HEK293 (cell line): ENCODE measurements around the gene AGXT.

Source experiments
- ATF2 ChIP-seq: fragments of 450-650 bp; formaldehyde crosslinking; IDR thresholded peaks from 2 replicates; pipeline ENCODE4 v1.5.1; 2016; ENCODE audit warnings: missing biosample characterization, missing genetic modification characterization, low read depth
- CTCF ChIP-seq: fragments of 450-650 bp; formaldehyde crosslinking; IDR thresholded peaks from 2 replicates; pipeline ENCODE4 v1.5.1; 2016; ENCODE audit warnings: missing biosample characterization, missing genetic modification characterization
- REST ChIP-seq: fragments of 450-650 bp; formaldehyde crosslinking; IDR thresholded peaks from 2 replicates; pipeline ENCODE4 v1.5.1; 2016; ENCODE audit warnings: missing biosample characterization, missing genetic modification characterization
- ZBTB8A ChIP-seq: fragments of 450-650 bp; formaldehyde crosslinking; IDR thresholded peaks from 2 replicates; pipeline ENCODE4 v1.5.1; 2016; ENCODE audit warnings: missing biosample characterization, missing genetic modification characterization
- ZNF10 ChIP-seq: fragments of 450-650 bp; formaldehyde crosslinking; IDR thresholded peaks from 2 replicates; pipeline ENCODE4 v1.5.1; 2017; ENCODE audit warnings: missing biosample characterization, missing genetic modification characterization
- ZNF175 ChIP-seq: fragments of 450-650 bp; formaldehyde crosslinking; IDR thresholded peaks from 2 replicates; pipeline ENCODE4 v1.5.1; 2016; ENCODE audit warnings: missing biosample characterization, missing genetic modification characterization
- ZNF239 ChIP-seq: fragments of 450-650 bp; formaldehyde crosslinking; IDR thresholded peaks from 2 replicates; pipeline ENCODE4 v1.5.1; 2016; ENCODE audit warnings: missing biosample characterization, missing genetic modification characterization
- ZNF341 ChIP-seq: fragments of 450-650 bp; formaldehyde crosslinking; IDR thresholded peaks from 2 replicates; pipeline ENCODE4; 2016; ENCODE audit warnings: low read depth, missing biosample characterization, missing genetic modification characterization
- ZNF530 ChIP-seq: fragments of 450-650 bp; formaldehyde crosslinking; IDR thresholded peaks from 2 replicates; pipeline ENCODE4 v1.5.1; 2016; ENCODE audit warnings: low read depth, missing biosample characterization, missing genetic modification characterization
- ZNF670 ChIP-seq: fragments of 450-650 bp; formaldehyde crosslinking; IDR thresholded peaks from 2 replicates; pipeline ENCODE4 v1.5.1; 2016; ENCODE audit warnings: missing biosample characterization, missing genetic modification characterization, low read depth
- ZNF777 ChIP-seq: fragments of 450-650 bp; formaldehyde crosslinking; IDR thresholded peaks from 2 replicates; pipeline ENCODE4 v1.5.1; 2017; ENCODE audit warnings: missing biosample characterization, missing genetic modification characterization, borderline replicate concordance
- TF ChIP-seq, protein P1 (sequence below): fragments of 450-650 bp; formaldehyde crosslinking; IDR thresholded peaks from 2 replicates; pipeline ENCODE4 v1.5.1; 2017; ENCODE audit warnings: missing biosample characterization, missing genetic modification characterization

DNA sequence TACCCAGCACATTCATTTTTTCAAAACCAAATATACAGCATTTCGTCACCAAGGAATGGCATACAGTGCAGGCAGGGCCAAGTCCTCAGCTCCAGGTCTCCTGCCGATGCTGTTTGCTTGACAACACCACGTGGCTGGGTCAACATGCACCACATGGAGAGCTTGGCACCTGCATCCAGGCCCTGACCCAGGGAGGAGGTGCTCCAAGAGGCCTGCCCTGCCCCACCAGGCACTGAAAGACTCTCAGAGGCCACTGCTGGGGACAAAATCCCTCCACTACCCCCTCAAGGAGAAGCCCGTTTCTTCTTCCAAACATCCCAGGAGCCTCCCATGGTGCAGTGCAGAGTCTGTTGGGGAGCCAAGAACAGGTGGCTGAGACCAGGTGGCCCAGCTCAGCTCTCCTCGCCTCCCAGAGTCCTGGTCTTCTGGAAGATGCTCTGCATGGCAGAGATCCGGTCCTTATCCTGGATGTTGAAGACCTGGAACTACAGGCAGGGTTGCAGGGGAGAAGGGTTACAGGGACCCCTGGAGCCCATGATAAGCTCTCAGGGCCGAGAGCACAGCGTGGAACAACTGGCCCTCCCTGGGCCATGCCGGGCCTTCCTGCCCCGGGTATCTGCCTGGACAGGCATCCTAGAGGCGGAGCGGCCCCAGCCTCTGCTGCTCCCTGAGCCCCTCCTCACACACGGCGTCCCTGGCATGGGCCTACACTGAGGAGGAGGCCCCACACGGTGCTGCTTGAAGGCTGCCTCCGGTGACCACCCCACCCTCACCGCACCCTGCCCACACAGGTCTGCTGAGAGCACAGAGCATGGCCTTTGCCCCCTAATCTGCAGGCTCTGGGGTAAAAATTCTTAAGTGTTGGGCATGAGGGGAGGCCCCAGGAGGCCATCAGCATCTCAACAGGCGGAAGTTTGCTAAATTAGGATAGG lies 18.3 kb downstream of the AGXT start:
- TF ChIP-seq ZNF175 = no peak
- no peak for TF ChIP-seq ZNF10 (tag by site-specific recombination)
- TF ChIP-seq ZNF341 (tag by site-specific recombination) = no peak
- TF ChIP-seq ZNF670 (tag by site-specific recombination) = no peak
- no peak for TF ChIP-seq CTCF (tag by site-specific recombination)
- TF ChIP-seq ZBTB8A (tag by site-specific recombination) = no peak
- TF ChIP-seq, protein P1, sequence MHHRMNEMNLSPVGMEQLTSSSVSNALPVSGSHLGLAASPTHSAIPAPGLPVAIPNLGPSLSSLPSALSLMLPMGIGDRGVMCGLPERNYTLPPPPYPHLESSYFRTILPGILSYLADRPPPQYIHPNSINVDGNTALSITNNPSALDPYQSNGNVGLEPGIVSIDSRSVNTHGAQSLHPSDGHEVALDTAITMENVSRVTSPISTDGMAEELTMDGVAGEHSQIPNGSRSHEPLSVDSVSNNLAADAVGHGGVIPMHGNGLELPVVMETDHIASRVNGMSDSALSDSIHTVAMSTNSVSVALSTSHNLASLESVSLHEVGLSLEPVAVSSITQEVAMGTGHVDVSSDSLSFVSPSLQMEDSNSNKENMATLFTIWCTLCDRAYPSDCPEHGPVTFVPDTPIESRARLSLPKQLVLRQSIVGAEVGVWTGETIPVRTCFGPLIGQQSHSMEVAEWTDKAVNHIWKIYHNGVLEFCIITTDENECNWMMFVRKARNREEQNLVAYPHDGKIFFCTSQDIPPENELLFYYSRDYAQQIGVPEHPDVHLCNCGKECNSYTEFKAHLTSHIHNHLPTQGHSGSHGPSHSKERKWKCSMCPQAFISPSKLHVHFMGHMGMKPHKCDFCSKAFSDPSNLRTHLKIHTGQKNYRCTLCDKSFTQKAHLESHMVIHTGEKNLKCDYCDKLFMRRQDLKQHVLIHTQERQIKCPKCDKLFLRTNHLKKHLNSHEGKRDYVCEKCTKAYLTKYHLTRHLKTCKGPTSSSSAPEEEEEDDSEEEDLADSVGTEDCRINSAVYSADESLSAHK (tag by site-specific recombination) = no peak
- no peak for TF ChIP-seq ZNF239 (tag by site-specific recombination)
- TF ChIP-seq ATF2 = no peak
- TF ChIP-seq REST = no peak
- TF ChIP-seq ZNF777 (tag by site-specific recombination) = no peak
- no peak for TF ChIP-seq ZNF530 (tag by site-specific recombination)
